GM12878 (cell line): ENCODE measurements around the gene DMRT1. TPM values are rescaled to one million over a fixed set of nuclear protein-coding genes. Genes with fewer than 3 reads are reported as not detected.

Experiments used
- ATAC-seq: fragments of 200-7000 bp; cut with Tn5 transposase; 3 replicates; pipeline ENCODE4 v1.9.1; 2020; ENCODE audit warnings: mild to moderate bottlenecking, moderate library complexity
- BruUV-seq: library from RNA; stranded (reverse); fragments of 400-500 nt; replicated peaks from 2 replicates; lab custom pipeline; 2021; lab: Mats Ljungman, UMichigan
- CTCF ChIA-PET: fragments of 300-600 bp; sonication (Branson Sonifier 250); formaldehyde crosslinking; extraction: SDS; loops from one replicate; lab custom pipeline; 2021; ENCODE audit warnings: inconsistent platforms; lab: Yijun Ruan, JAX
- POLR2A ChIA-PET: fragments of 350-600 bp; formaldehyde crosslinking; extraction: SDS; loops from one replicate; lab custom pipeline; 2021; ENCODE audit warnings: inconsistent platforms; lab: Charles Lee
- RAD21 ChIA-PET: fragments of 300-600 bp; sonication (Branson Sonifier 250); formaldehyde crosslinking; loops from one replicate; lab custom pipeline; 2023; ENCODE audit warnings: antibody characterized with exemption; ENCODE audit not compliant: unreplicated experiment; lab: Charles Lee
- SMC1A ChIA-PET: fragments of 300-600 bp; sonication (Branson Sonifier 250); formaldehyde crosslinking; loops from one replicate; lab custom pipeline; 2023; ENCODE audit not compliant: unreplicated experiment, uncharacterized antibody; lab: Charles Lee
- DNase-seq: peaks from one replicate; pipeline ENCODE4 v3.0.0-alpha.2; 2011; ENCODE audit warnings: low read depth, low spot score
- FAIRE-seq: peaks from 3 replicates; lab custom pipeline; 2011; peaks lifted over from hg19 to GRCh38; lab: Jason Lieb, UNC
- H2AFZ ChIP-seq: 2 replicates; pipeline ENCODE4 v1.6.0; 2011; ENCODE audit warnings: low read depth, low read length, control low read depth; ENCODE audit not compliant: control insufficient read depth
- H3K27ac ChIP-seq: 2 replicates; pipeline ENCODE4 v1.5.1; 2011; ENCODE audit warnings: control low read depth; ENCODE audit not compliant: control insufficient read depth, insufficient read depth
- H3K27me3 ChIP-seq, 2 experiments: replicated peaks in 1 of 2; 2 replicates each; pipeline versions ENCODE4 v1.6.0 to v1.6.1; 2011; ENCODE audit warnings: low read length in 1 of 2; ENCODE audit not compliant: control insufficient read depth in 2 of 2, insufficient read depth in 2 of 2
- H3K36me3 ChIP-seq, 2 experiments: 2 replicates each; pipeline ENCODE4 v1.5.1; 2011; ENCODE audit warnings: low read length in 1 of 2; ENCODE audit not compliant: control insufficient read depth in 2 of 2, insufficient read depth in 2 of 2
- H3K4me1 ChIP-seq: 2 replicates; pipeline ENCODE4 v1.6.1; 2011; ENCODE audit warnings: mild to moderate bottlenecking, low read length, moderate library complexity, mixed read lengths; ENCODE audit not compliant: control insufficient read depth, insufficient read depth
- H3K4me2 ChIP-seq: 2 replicates; pipeline ENCODE4 v1.6.0; 2011; ENCODE audit warnings: control low read depth; ENCODE audit not compliant: control insufficient read depth, insufficient read depth
- H3K4me3 ChIP-seq: fragments of 200-600 bp; sonication (generic); 2 replicates; pipeline ENCODE4 v1.5.1; 2016
- H3K79me2 ChIP-seq: 2 replicates; pipeline ENCODE4 v1.6.0; 2011; ENCODE audit warnings: low read length; ENCODE audit not compliant: control insufficient read depth, insufficient read depth
- H3K9ac ChIP-seq: 2 replicates; pipeline ENCODE4 v1.8.0; 2011; ENCODE audit warnings: low read length, control low read depth, mixed read lengths; ENCODE audit not compliant: control insufficient read depth, insufficient read depth
- H3K9me3 ChIP-seq: replicated peaks from 3 replicates; pipeline ENCODE4 v1.5.1; 2011; ENCODE audit warnings: mild to moderate bottlenecking, low read length; ENCODE audit not compliant: control insufficient read depth, insufficient read depth
- H4K20me1 ChIP-seq: 2 replicates; pipeline ENCODE4 v1.6.0; 2011; ENCODE audit not compliant: control insufficient read depth, insufficient read depth
- ATF7 ChIP-seq: fragments of 450-650 bp; IDR thresholded peaks from 2 replicates; pipeline ENCODE4 v1.6.1; 2016; ENCODE audit warnings: low read depth, mild to moderate bottlenecking
- BMI1 ChIP-seq: fragments of 450-650 bp; IDR thresholded peaks from 2 replicates; pipeline ENCODE4 v1.6.1; 2016; ENCODE audit warnings: mild to moderate bottlenecking, moderate library complexity, borderline replicate concordance
- HDAC2 ChIP-seq: fragments of 200-600 bp; sonication (generic); IDR thresholded peaks from 2 replicates; pipeline ENCODE4 v1.6.1; 2017
- IKZF1 ChIP-seq: fragments of 450-650 bp; conservative IDR thresholded peaks from 2 replicates; pipeline ENCODE4 v1.6.1; 2017; ENCODE audit warnings: antibody characterized with exemption, mild to moderate bottlenecking
- IKZF2 ChIP-seq, 2 experiments: fragments of 450-650 bp; IDR thresholded peaks; 2 replicates each; pipeline ENCODE4 v1.6.1; 2017; ENCODE audit warnings: mild to moderate bottlenecking in 2 of 2, moderate library complexity in 2 of 2
- JUND ChIP-seq: IDR thresholded peaks from 2 replicates; pipeline ENCODE4 v1.6.1; 2012; ENCODE audit warnings: low read depth, mild to moderate bottlenecking, low read length, improper control_type of control experiment, moderate library complexity
- MTA2 ChIP-seq: fragments of 450-650 bp; IDR thresholded peaks from 2 replicates; pipeline ENCODE4 v1.6.1; 2016; ENCODE audit warnings: low read depth, mild to moderate bottlenecking, moderate library complexity
- NR2C1 ChIP-seq: fragments of 450-650 bp; IDR thresholded peaks from 2 replicates; pipeline ENCODE4 v1.6.1; 2017; ENCODE audit warnings: antibody characterized with exemption, mild to moderate bottlenecking, moderate library complexity
- RAD51 ChIP-seq: fragments of 450-650 bp; IDR thresholded peaks from 2 replicates; pipeline ENCODE4 v1.6.1; 2016; ENCODE audit warnings: moderate library complexity, mild to moderate bottlenecking, inconsistent platforms
- STAT3 ChIP-seq: IDR thresholded peaks from 2 replicates; pipeline ENCODE4 v1.6.1; 2011; ENCODE audit warnings: low read depth, low read length, improper control_type of control experiment
- SUZ12 ChIP-seq: fragments of 200-600 bp; sonication (generic); IDR thresholded peaks from one replicate; pipeline ENCODE4 v1.6.1; 2018; ENCODE audit warnings: antibody characterized with exemption, mild to moderate bottlenecking; ENCODE audit not compliant: unreplicated experiment
- TARDBP ChIP-seq: IDR thresholded peaks from 2 replicates; pipeline ENCODE4 v1.6.1; 2016; ENCODE audit warnings: borderline replicate concordance
- ZSCAN29 ChIP-seq: fragments of 450-650 bp; IDR thresholded peaks from 2 replicates; pipeline ENCODE4 v1.6.1; 2017; ENCODE audit warnings: mild to moderate bottlenecking, moderate library complexity
- WGBS: methylation state at CpG from one replicate; pipeline ENCODE4 v1.1.6; 2016; ENCODE audit warnings: low lambda C conversion rate; ENCODE audit not compliant: insufficient replicate concordance, insufficient coverage; ENCODE audit errors: missing lambda C conversion rate; 5-methylcytosine and 5-hydroxymethylcytosine counted together
- in situ Hi-C: fragments of 300-500 bp; cut with MboI; formaldehyde crosslinking; loops from 9 replicates; pipeline ENCODE4 v1.14.3; 2018; ENCODE audit warnings: mixed read lengths
- intact Hi-C: fragments of 100-400 bp; cut with micrococcal nuclease; formaldehyde crosslinking; loops from one replicate; pipeline ENCODE4 v1.14.2; 2022; ENCODE audit not compliant: unreplicated experiment
- polyA plus RNA-seq, 11 experiments: library from polyadenylated mRNA; depleted of rRNA in 4 of 11; unstranded in 6 of 11; stranded (reverse) in 5 of 11; fragments of >200 nt; fragmentation: Nextera tagmentation in 4 of 11; fragmentation: Illumina TruSeq in 1 of 11; extraction: Ambion mirVana in 4 of 11; extraction: Trizol in 1 of 11; gene quantifications; 1 replicate in 1 of 11; 2 replicates in 10 of 11; pipeline versions ENCODE4 v1.2.1 to v1.2.3, GENCODE V29; 2011 to 2016; ENCODE audit warnings: inconsistent platforms in 2 of 11, missing spikeins in 2 of 11, low read depth in 1 of 11
- total RNA-seq, 4 experiments: library from RNA; depleted of rRNA in 3 of 4; stranded (reverse); fragments of >200 nt in 3 of 4; fragmentation: Illumina TruSeq in 1 of 4; extraction: Trizol in 1 of 4; gene quantifications; 2 replicates each; pipeline versions ENCODE4 v1.2.1 to v1.2.3, GENCODE V29; 2013 to 2021
- TF ChIP-seq, protein P1 (sequence below): fragments of 450-650 bp; formaldehyde crosslinking; IDR thresholded peaks from 2 replicates; pipeline ENCODE4 v1.4.0; 2022; ENCODE audit warnings: mild to moderate bottlenecking, moderate library complexity
- TF ChIP-seq, protein P2 (sequence below): fragments of 450-650 bp; IDR thresholded peaks from 2 replicates; pipeline ENCODE4 v1.6.1; 2018; ENCODE audit warnings: mild to moderate bottlenecking, low read depth, moderate library complexity; ENCODE audit not compliant: partially characterized antibody

The DMRT1 gene
- total and polyA plus RNA-seq, 10 of the 15 experiments (the other 5 are each of a cell fraction or from before 2014, with no cell fraction given): 0.06 to 1.9 (median 0.24) TPM

DNA sequence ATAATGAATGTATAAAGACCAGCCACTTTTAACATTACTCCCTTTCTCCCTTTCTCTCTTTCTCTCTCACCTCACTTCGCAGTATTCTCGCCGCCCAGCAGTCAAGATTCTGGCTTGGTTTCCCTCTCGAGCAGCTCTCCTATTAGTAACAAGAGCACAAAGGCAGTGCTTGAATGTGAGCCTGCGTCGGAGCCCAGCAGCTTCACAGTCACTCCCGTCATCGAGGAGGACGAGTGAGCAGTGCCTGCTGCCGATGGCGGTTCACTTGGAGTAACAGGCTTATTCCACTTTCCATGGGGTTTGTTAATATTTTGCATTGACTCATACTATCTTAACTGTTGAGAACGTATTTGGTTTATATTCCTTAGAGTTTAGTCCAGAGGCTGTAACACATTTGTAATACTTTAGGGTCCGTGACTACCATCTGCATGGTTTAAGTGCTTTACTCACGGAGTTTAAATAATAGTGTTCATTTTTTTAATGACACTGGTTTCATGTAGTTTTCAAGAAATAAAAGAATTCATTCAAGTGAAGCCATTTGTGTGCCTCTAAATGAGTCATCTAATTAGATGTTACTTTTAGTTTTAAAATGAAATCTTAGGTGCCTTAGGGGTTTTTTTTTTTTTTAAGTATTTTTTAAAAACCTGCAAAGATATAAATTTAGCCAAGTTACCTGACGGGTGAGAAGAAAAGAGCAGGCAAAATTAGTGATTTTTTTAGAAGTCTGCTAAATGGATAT lies 126.6 kb downstream of the DMRT1 start:
- Histone ChIP-seq H3K27me3 (peaks cover 4 to 20% of the 10 kb centered on the region in 2 experiments), H3K79me2 (no peaks in the 10 kb centered on the region), H2AFZ (no peak overlapping the region)
- SMC1A ChIA-PET: no interaction called here
- no peak for TF ChIP-seq ZSCAN29
- TF ChIP-seq RAD51: no peak
- TF ChIP-seq ATF7: peak; percentile 46
- TF ChIP-seq, protein P1, sequence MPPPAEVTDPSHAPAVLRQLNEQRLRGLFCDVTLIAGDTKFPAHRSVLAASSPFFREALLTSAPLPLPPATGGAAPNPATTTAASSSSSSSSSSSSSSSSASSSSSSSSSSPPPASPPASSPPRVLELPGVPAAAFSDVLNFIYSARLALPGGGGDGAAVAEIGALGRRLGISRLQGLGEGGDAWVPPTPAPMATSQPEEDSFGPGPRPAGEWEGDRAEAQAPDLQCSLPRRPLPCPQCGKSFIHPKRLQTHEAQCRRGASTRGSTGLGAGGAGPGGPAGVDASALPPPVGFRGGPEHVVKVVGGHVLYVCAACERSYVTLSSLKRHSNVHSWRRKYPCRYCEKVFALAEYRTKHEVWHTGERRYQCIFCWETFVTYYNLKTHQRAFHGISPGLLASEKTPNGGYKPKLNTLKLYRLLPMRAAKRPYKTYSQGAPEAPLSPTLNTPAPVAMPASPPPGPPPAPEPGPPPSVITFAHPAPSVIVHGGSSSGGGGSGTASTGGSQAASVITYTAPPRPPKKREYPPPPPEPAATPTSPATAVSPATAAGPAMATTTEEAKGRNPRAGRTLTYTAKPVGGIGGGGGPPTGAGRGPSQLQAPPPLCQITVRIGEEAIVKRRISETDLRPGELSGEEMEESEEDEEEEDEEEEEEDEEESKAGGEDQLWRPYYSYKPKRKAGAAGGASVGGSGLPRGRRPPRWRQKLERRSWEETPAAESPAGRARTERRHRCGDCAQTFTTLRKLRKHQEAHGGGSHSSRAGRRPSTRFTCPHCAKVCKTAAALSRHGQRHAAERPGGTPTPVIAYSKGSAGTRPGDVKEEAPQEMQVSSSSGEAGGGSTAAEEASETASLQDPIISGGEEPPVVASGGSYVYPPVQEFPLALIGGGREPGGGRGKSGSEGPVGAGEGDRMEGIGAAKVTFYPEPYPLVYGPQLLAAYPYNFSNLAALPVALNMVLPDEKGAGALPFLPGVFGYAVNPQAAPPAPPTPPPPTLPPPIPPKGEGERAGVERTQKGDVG (CRISPR knock-in tag): no peak
- TF ChIP-seq TARDBP: no peak
- peak; percentile 19; the same call in 1 of the 2 replicates for TF ChIP-seq BMI1
- TF ChIP-seq JUND: no peak
- TF ChIP-seq MTA2: peak; percentile 84
- TF ChIP-seq, protein P2, sequence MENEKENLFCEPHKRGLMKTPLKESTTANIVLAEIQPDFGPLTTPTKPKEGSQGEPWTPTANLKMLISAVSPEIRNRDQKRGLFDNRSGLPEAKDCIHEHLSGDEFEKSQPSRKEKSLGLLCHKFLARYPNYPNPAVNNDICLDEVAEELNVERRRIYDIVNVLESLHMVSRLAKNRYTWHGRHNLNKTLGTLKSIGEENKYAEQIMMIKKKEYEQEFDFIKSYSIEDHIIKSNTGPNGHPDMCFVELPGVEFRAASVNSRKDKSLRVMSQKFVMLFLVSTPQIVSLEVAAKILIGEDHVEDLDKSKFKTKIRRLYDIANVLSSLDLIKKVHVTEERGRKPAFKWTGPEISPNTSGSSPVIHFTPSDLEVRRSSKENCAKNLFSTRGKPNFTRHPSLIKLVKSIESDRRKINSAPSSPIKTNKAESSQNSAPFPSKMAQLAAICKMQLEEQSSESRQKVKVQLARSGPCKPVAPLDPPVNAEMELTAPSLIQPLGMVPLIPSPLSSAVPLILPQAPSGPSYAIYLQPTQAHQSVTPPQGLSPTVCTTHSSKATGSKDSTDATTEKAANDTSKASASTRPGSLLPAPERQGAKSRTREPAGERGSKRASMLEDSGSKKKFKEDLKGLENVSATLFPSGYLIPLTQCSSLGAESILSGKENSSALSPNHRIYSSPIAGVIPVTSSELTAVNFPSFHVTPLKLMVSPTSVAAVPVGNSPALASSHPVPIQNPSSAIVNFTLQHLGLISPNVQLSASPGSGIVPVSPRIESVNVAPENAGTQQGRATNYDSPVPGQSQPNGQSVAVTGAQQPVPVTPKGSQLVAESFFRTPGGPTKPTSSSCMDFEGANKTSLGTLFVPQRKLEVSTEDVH: no peak
- no peak for TF ChIP-seq NR2C1
- TF ChIP-seq SUZ12: peak; percentile 65
- peak in 1 of 2 experiments; percentile 13; a peak in 1 of 4 replicates for TF ChIP-seq IKZF2 (IDR thresholded peaks at IDR 0.05)
- no peak for TF ChIP-seq STAT3
- TF ChIP-seq HDAC2: no peak
- TF ChIP-seq IKZF1: 0 out of 2 replicates have a peak, but pooled peaks have one; percentile 30
- TF ChIP-seq, all 136 proteins: peak for 6
- Histone ChIP-seq H3K4me2 (no peak overlapping the region), H3K4me3 (no peak overlapping the region), H3K9me3 (peaks cover 4% of the 10 kb centered on the region; the same call in 2 of the 3 replicates), H3K9ac (no peak overlapping the region), H3K27ac (no peak overlapping the region), H3K36me3 (no peaks in the 10 kb centered on the region), H3K4me1 (no peaks in the 10 kb centered on the region), H4K20me1 (no peaks in the 10 kb centered on the region)
- in situ Hi-C loops (no loop called here), intact Hi-C loops (no loop called here)
- DNase-seq (no peak), ATAC-seq (peak; percentile 83), FAIRE-seq (no peak)
- no TSS peak for BruUV-seq
- WGBS: 3% methylated on average over 14 of the region's 15 CpGs
- RAD21 ChIA-PET: interaction anchor here (1.0 kb wide), 2 partner anchors 28 to 86 kb away, joined by 3 read pairs; no protein-coding TSS in a partner anchor
- CTCF ChIA-PET: interaction anchor here (1.0 to 1.9 kb wide), 3 partner anchors 9 to 323 kb away, joined by 3 to 5 read pairs (median 5); no protein-coding TSS in a partner anchor
- POLR2A ChIA-PET: no interaction called here
